Endodermal cell (in vitro differentiated cells): ENCODE measurements around the gene MLKL. TPM values are rescaled to one million over a fixed set of nuclear protein-coding genes. Genes with fewer than 3 reads are reported as not detected.
"Not testable (repeated sequence)": the region's sequence is repeated elsewhere in the genome, so short reads cannot be mapped to it uniquely, and the experiment has no call there.

Source experiments
- DNase-seq: peaks from one replicate; pipeline ENCODE4 v3.0.0-alpha.2; 2017
- H3K27ac ChIP-seq: 2 replicates; pipeline ENCODE4 v1.5.1; 2013; ENCODE audit warnings: mild to moderate bottlenecking, low read depth, low read length, moderate library complexity
- H3K27me3 ChIP-seq: 2 replicates; pipeline ENCODE4 v1.6.1; 2013; ENCODE audit warnings: mild to moderate bottlenecking, low read length, moderate library complexity; ENCODE audit not compliant: insufficient read depth, control insufficient read depth, poor library complexity, severe bottlenecking
- H3K36me3 ChIP-seq: 2 replicates; pipeline ENCODE4 v1.7.0; 2013; ENCODE audit warnings: mild to moderate bottlenecking, low read length, moderate library complexity; ENCODE audit not compliant: control insufficient read depth, insufficient read depth
- H3K4me1 ChIP-seq: one replicate; pipeline ENCODE4 v1.7.0; 2013; ENCODE audit warnings: low read length; ENCODE audit not compliant: control insufficient read depth, insufficient read depth
- H3K4me3 ChIP-seq: 2 replicates; pipeline ENCODE4 v1.5.1; 2013; ENCODE audit warnings: mild to moderate bottlenecking, low read length, moderate library complexity
- H3K9ac ChIP-seq: 2 replicates; pipeline ENCODE4 v1.6.1; 2013; ENCODE audit warnings: mild to moderate bottlenecking, low read length, moderate library complexity; ENCODE audit not compliant: poor library complexity, severe bottlenecking; ENCODE audit errors: extremely low read depth
- H3K9me3 ChIP-seq: 2 replicates; pipeline ENCODE4 v1.6.1; 2013; ENCODE audit warnings: mild to moderate bottlenecking, low read length, moderate library complexity; ENCODE audit not compliant: control insufficient read depth
- H3K27ac Mint-ChIP-seq: 2 replicates; pipeline ENCODE4 v1.8.0; 2020; ENCODE audit warnings: mixed read lengths
- H3K27me3 Mint-ChIP-seq: 2 replicates; pipeline ENCODE4 v1.8.0; 2021; ENCODE audit warnings: mild to moderate bottlenecking, mixed read lengths; ENCODE audit not compliant: insufficient read depth
- H3K36me3 Mint-ChIP-seq: 2 replicates; pipeline ENCODE4 v1.8.0; 2020; ENCODE audit warnings: low read depth, mixed read lengths
- H3K4me1 Mint-ChIP-seq: 2 replicates; pipeline ENCODE4 v1.8.0; 2020; ENCODE audit warnings: mixed read lengths
- H3K4me3 Mint-ChIP-seq: 2 replicates; pipeline ENCODE4 v1.8.0; 2020; ENCODE audit warnings: mild to moderate bottlenecking, moderate library complexity, mixed read lengths
- H3K9me3 Mint-ChIP-seq: 2 replicates; pipeline ENCODE4 v1.8.0; 2020; ENCODE audit warnings: mild to moderate bottlenecking, mixed read lengths
- CTCF ChIP-seq: fragments of 200-600 bp; sonication (generic); conservative IDR thresholded peaks from 2 replicates; pipeline ENCODE4 v1.5.0; 2021; ENCODE audit warnings: antibody characterized with exemption, mild to moderate bottlenecking
- WGBS, 2 experiments: methylation state at CpG; one replicate each; pipeline versions ENCODE4 v1.1.5 to v1.1.7; 2013; ENCODE audit warnings: missing lambda C conversion rate in 2 of 2, mixed read lengths in 1 of 2; ENCODE audit not compliant: insufficient coverage in 1 of 2, insufficient read length in 1 of 2; 5-methylcytosine and 5-hydroxymethylcytosine counted together
- total RNA-seq, 2 donors: library from RNA; stranded (reverse); fragmentation: NEBNext Ultra II Directional in 1 of 2; extraction: Animal tissue kit (Norgen Biotek cat#: 25700) in 1 of 2; gene quantifications; 2 replicates in 1 of 2; 3 replicates in 1 of 2; pipeline ENCODE4 v1.2.1, GENCODE V29; 2021

The MLKL gene
- total RNA-seq, 2 donors from 2014 or later, result 0.22 to 1.3 TPM

DNA sequence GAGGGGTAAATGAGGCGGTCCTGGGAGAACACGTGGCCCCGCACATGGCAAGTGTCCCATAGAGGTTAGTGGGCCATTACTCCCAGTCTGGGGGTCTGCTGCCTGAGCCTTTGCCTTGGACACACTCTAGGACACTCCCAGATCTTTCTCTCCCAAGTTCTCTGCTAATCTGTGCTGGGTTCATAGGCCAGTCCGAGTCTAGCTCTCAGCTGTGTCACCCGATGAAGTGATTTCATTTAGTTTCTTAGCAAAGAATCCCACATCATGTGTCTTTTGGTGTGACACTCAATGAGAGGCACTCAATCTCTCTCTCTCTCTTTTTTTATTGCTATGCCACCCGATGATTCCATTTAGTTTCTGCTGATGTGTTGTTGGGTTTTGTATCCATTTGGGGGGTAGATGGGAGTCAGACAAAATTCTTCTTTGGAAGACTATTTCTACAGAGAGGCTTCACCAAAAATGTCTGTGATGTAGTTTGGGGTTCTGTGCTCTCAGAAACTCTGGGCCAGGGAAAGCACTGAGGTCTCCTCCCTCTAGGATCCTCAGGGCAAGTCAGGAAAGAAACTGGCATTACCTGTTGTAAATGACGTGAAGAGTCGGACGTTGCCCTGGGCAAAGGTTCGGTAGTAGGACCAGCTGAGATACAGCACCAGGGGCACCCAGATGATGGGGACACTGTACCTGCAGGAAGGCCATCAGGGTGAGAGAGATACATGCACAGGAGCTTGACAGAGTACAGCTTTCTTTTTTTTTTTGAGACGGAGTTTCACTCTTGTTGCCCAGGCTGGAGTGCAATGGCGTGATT, 25.2 kb upstream of the MLKL start:
- H3K9me3 ChIP-seq, result peaks cover 10% of the 10 kb centered on the region
- H3K4me3 Mint-ChIP-seq, result no peak overlapping the region
- H3K27ac Mint-ChIP-seq, result no peak overlapping the region
- H3K27me3 ChIP-seq, result no peaks in the 10 kb centered on the region
- TF ChIP-seq CTCF, result no peak
- no peak overlapping the region for H3K9ac ChIP-seq
- no peaks in the 10 kb centered on the region for H3K36me3 Mint-ChIP-seq
- peaks cover 10% of the 10 kb centered on the region for H3K4me1 ChIP-seq
- H3K27me3 Mint-ChIP-seq, result no peaks in the 10 kb centered on the region
- no peak for DNase-seq
- H3K36me3 ChIP-seq, result no peaks in the 10 kb centered on the region
- H3K4me3 ChIP-seq, result no peak overlapping the region
- H3K4me1 Mint-ChIP-seq, result peaks cover 11% of the 10 kb centered on the region
- WGBS, 2 experiments, result 93 to 96% methylated on average over 9 to 11 of the region's 12 CpGs
- H3K27ac ChIP-seq, result no peak overlapping the region
- peaks cover 11% of the 10 kb centered on the region for H3K9me3 Mint-ChIP-seq

GRCh38 chr16:74724820-74725549, 24.3 kb upstream of the MLKL start:
- H3K4me1 ChIP-seq, result peaks cover 2% of the 10 kb centered on the region
- TF ChIP-seq CTCF, result peak; percentile 27
- no peaks in the 10 kb centered on the region for H3K27me3 ChIP-seq
- Mint-ChIP-seq H3K36me3 (no peaks in the 10 kb centered on the region), H3K27ac (no peak overlapping the region), H3K4me3 (no peak overlapping the region), H3K27me3 (no peaks in the 10 kb centered on the region), H3K4me1 (peaks cover 4% of the 10 kb centered on the region), H3K9me3 (peaks cover 11% of the 10 kb centered on the region)
- no peak for DNase-seq
- no peak overlapping the region for H3K27ac ChIP-seq
- H3K9me3 ChIP-seq, result peaks cover 10% of the 10 kb centered on the region
- WGBS, 2 experiments, result 73 to 83% methylated on average over 10 to 19 of the region's 19 CpGs
- H3K4me3 ChIP-seq, result no peak overlapping the region
- H3K36me3 ChIP-seq, result no peaks in the 10 kb centered on the region
- no peak overlapping the region for H3K9ac ChIP-seq

GRCh38 chr16:74723256-74723655, 22.6 kb upstream of the MLKL start:
- no peak overlapping the region for H3K4me3 Mint-ChIP-seq
- no peak for TF ChIP-seq CTCF
- no peak overlapping the region for H3K4me3 ChIP-seq
- no peak overlapping the region for H3K27ac ChIP-seq
- no peak overlapping the region for H3K9ac ChIP-seq
- no peaks in the 10 kb centered on the region for H3K4me1 Mint-ChIP-seq
- H3K36me3 ChIP-seq, result no peaks in the 10 kb centered on the region
- peaks cover 10% of the 10 kb centered on the region for H3K9me3 ChIP-seq
- H3K27me3 Mint-ChIP-seq, result no peaks in the 10 kb centered on the region
- no peaks in the 10 kb centered on the region for H3K36me3 Mint-ChIP-seq
- 92 to 97% methylated on average over 5 to 7 of the region's 7 CpGs for WGBS, 2 experiments
- DNase-seq, result no peak
- peaks cover 11% of the 10 kb centered on the region for H3K9me3 Mint-ChIP-seq
- no peaks in the 10 kb centered on the region for H3K27me3 ChIP-seq
- no peak overlapping the region for H3K27ac Mint-ChIP-seq
- H3K4me1 ChIP-seq, result no peaks in the 10 kb centered on the region

GRCh38 chr16:74722156-74722555, 21.5 kb upstream of the MLKL start:
- H3K4me3 ChIP-seq, H3K27ac Mint-ChIP-seq, H3K4me3 Mint-ChIP-seq, H3K4me1 ChIP-seq, H3K36me3 Mint-ChIP-seq, H3K9me3 ChIP-seq, H3K27me3 Mint-ChIP-seq, H3K27ac ChIP-seq, H3K27me3 ChIP-seq, H3K36me3 ChIP-seq, H3K9me3 Mint-ChIP-seq, H3K9ac ChIP-seq, DNase-seq, H3K4me1 Mint-ChIP-seq: not testable (repeated sequence)
- 87 to 89% methylated on average over 2 of the region's 2 CpGs for WGBS, 2 experiments
